Neural progenitor cell (in vitro differentiated cells): ENCODE measurements around the gene GPX5. TPM values are rescaled to one million over a fixed set of nuclear protein-coding genes. Genes with fewer than 3 reads are reported as not detected.

Experiments
- DNase-seq: peaks from one replicate; pipeline ENCODE4 v3.0.0-alpha.2; 2016; ENCODE audit warnings: low spot score
- H2AFZ ChIP-seq: fragments of 200-600 bp; sonication (generic); replicated peaks from 2 replicates; pipeline ENCODE4 v1.6.1; 2016; ENCODE audit warnings: antibody characterized with exemption
- H3F3A ChIP-seq: fragments of 200-600 bp; sonication (generic); 2 replicates; pipeline ENCODE4 v1.6.1; 2016; ENCODE audit warnings: antibody characterized with exemption, low read depth
- H3K27ac ChIP-seq: fragments of 200-600 bp; sonication (generic); 2 replicates; pipeline ENCODE4 v1.5.1; 2016; ENCODE audit warnings: mild to moderate bottlenecking
- H3K27me3 ChIP-seq: fragments of 200-600 bp; sonication (generic); 2 replicates; pipeline ENCODE4 v1.6.1; 2016; ENCODE audit warnings: mild to moderate bottlenecking, moderate library complexity
- H3K36me3 ChIP-seq: fragments of 200-600 bp; sonication (generic); 2 replicates; pipeline ENCODE4 v1.5.1; 2016
- H3K4me1 ChIP-seq: fragments of 200-600 bp; sonication (generic); 2 replicates; pipeline ENCODE4 v1.6.1; 2016; ENCODE audit warnings: mixed run types
- H3K4me2 ChIP-seq: fragments of 200-600 bp; sonication (generic); 2 replicates; pipeline ENCODE4 v1.6.1; 2016
- H3K4me3 ChIP-seq: fragments of 200-600 bp; sonication (generic); 2 replicates; pipeline ENCODE4 v1.5.1; 2016
- H3K79me2 ChIP-seq: fragments of 200-600 bp; sonication (generic); 2 replicates; pipeline ENCODE4 v1.6.1; 2016; ENCODE audit warnings: low read depth
- H3K9ac ChIP-seq: fragments of 200-600 bp; sonication (generic); 2 replicates; pipeline ENCODE4 v1.6.1; 2016
- H3K9me3 ChIP-seq: fragments of 200-600 bp; sonication (generic); 2 replicates; pipeline ENCODE4 v1.5.1; 2016; ENCODE audit warnings: low read depth
- H4K20me1 ChIP-seq: fragments of 200-600 bp; sonication (generic); 2 replicates; pipeline ENCODE4 v1.6.1; 2016; ENCODE audit warnings: low read depth
- H3K27ac Mint-ChIP-seq: 3 replicates; pipeline ENCODE4 v1.8.0; 2021; ENCODE audit warnings: mixed read lengths
- H3K27me3 Mint-ChIP-seq: 2 replicates; pipeline ENCODE4 v1.8.0; 2022; ENCODE audit warnings: low read depth, mild to moderate bottlenecking, inconsistent platforms, moderate library complexity, mixed read lengths; ENCODE audit not compliant: insufficient read depth
- H3K36me3 Mint-ChIP-seq: 3 replicates; pipeline ENCODE4 v1.8.0; 2021; ENCODE audit warnings: mixed read lengths
- H3K4me1 Mint-ChIP-seq: 3 replicates; pipeline ENCODE4 v1.8.0; 2021; ENCODE audit warnings: mixed read lengths
- H3K4me3 Mint-ChIP-seq: 3 replicates; pipeline ENCODE4 v1.8.0; 2021; ENCODE audit warnings: mild to moderate bottlenecking, moderate library complexity, mixed read lengths
- H3K9me3 Mint-ChIP-seq: 3 replicates; pipeline ENCODE4 v1.8.0; 2020; ENCODE audit warnings: mixed read lengths
- EZH2 ChIP-seq: fragments of 200-600 bp; sonication (generic); IDR thresholded peaks from 2 replicates; pipeline ENCODE4 v1.6.1; 2017; ENCODE audit warnings: antibody characterized with exemption, mild to moderate bottlenecking, moderate library complexity
- EZH2phosphoT487 ChIP-seq: fragments of 200-600 bp; sonication (generic); IDR thresholded peaks from 2 replicates; pipeline ENCODE4 v1.6.1; 2017; ENCODE audit warnings: antibody characterized with exemption
- total RNA-seq: library from RNA; depleted of rRNA; stranded (reverse); fragments of >200 nt; gene quantifications from 2 replicates; pipeline ENCODE4 v1.2.3, GENCODE V29; 2015; ENCODE audit warnings: low replicate concordance
- TF ChIP-seq, protein P1 (sequence below): fragments of 200-600 bp; sonication (generic); IDR thresholded peaks from 2 replicates; pipeline ENCODE4 v1.5.1; 2017; ENCODE audit warnings: antibody characterized with exemption, mild to moderate bottlenecking

The GPX5 gene
- total RNA-seq, 1 donor from 2014 or later: not detected

DNA sequence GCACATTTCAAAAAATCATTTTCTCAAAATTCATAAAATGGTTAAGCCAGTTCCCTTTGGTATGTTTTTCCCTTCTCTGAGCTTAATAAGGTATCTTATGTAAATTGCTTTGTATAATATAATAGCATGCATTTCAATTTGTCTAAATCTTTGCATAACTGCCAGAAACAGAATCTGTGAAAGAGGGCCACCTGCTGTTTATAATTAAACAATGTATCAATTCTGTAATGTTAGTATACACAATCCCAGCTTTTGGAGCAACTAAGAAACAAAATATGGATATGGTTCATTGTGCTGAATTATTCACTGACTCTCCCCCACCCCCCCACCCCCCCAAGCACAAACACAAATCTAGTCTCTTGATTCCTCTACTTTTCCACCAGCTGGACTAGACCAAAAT, 54.8 kb downstream of the GPX5 start:
- H3K36me3 ChIP-seq: no peaks in the 10 kb centered on the region
- no peaks in the 10 kb centered on the region for H4K20me1 ChIP-seq
- peaks cover 12% of the 10 kb centered on the region for H3K79me2 ChIP-seq
- H2AFZ ChIP-seq: no peak overlapping the region
- H3K27ac Mint-ChIP-seq: no peak overlapping the region
- H3K36me3 Mint-ChIP-seq: peaks cover 9% of the 10 kb centered on the region
- peaks cover 5% of the 10 kb centered on the region for H3K4me1 ChIP-seq
- no peaks in the 10 kb centered on the region for H3K9me3 Mint-ChIP-seq
- no peak overlapping the region for H3K27ac ChIP-seq
- no peak overlapping the region for H3K4me3 ChIP-seq
- no peak for DNase-seq
- no peak overlapping the region for H3K4me3 Mint-ChIP-seq
- no peak overlapping the region for H3K4me2 ChIP-seq
- TF ChIP-seq, protein P1, sequence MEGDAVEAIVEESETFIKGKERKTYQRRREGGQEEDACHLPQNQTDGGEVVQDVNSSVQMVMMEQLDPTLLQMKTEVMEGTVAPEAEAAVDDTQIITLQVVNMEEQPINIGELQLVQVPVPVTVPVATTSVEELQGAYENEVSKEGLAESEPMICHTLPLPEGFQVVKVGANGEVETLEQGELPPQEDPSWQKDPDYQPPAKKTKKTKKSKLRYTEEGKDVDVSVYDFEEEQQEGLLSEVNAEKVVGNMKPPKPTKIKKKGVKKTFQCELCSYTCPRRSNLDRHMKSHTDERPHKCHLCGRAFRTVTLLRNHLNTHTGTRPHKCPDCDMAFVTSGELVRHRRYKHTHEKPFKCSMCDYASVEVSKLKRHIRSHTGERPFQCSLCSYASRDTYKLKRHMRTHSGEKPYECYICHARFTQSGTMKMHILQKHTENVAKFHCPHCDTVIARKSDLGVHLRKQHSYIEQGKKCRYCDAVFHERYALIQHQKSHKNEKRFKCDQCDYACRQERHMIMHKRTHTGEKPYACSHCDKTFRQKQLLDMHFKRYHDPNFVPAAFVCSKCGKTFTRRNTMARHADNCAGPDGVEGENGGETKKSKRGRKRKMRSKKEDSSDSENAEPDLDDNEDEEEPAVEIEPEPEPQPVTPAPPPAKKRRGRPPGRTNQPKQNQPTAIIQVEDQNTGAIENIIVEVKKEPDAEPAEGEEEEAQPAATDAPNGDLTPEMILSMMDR: no peak
- no peak for TF ChIP-seq EZH2
- no peak for TF ChIP-seq EZH2phosphoT487
- H3K9me3 ChIP-seq: no peaks in the 10 kb centered on the region
- H3K9ac ChIP-seq: no peak overlapping the region
- no peaks in the 10 kb centered on the region for H3K27me3 ChIP-seq
- peaks cover 9% of the 10 kb centered on the region for H3K4me1 Mint-ChIP-seq
- no peaks in the 10 kb centered on the region for H3K27me3 Mint-ChIP-seq
- no peaks in the 10 kb centered on the region for H3F3A ChIP-seq

GRCh38 chr6:28583463-28583862, 57.8 kb downstream of the GPX5 start:
- TF ChIP-seq, protein P1: no peak
- TF ChIP-seq EZH2 (no peak), EZH2phosphoT487 (no peak)

More at GRCh38 chr6:28583463-28583862, 57.8 kb downstream of the GPX5 start:
- H3K36me3 Mint-ChIP-seq: no peaks in the 10 kb centered on the region
- H3K9me3 Mint-ChIP-seq: no peaks in the 10 kb centered on the region
- Histone ChIP-seq H3K27ac (no peak overlapping the region), H3K4me3 (no peak overlapping the region), H3K79me2 (peaks cover 26% of the 10 kb centered on the region), H3K4me1 (peaks cover 20% of the 10 kb centered on the region), H3K36me3 (no peaks in the 10 kb centered on the region), H2AFZ (no peak overlapping the region), H3K9me3 (no peaks in the 10 kb centered on the region), H3F3A (peaks cover 11% of the 10 kb centered on the region), H3K4me2 (no peak overlapping the region), H3K9ac (no peak overlapping the region), H4K20me1 (no peaks in the 10 kb centered on the region), H3K27me3 (no peaks in the 10 kb centered on the region)
- no peak overlapping the region for H3K27ac Mint-ChIP-seq
- H3K4me3 Mint-ChIP-seq: no peak overlapping the region
- H3K27me3 Mint-ChIP-seq: peaks cover 2% of the 10 kb centered on the region
- no peak for DNase-seq
- H3K4me1 Mint-ChIP-seq: peaks cover 32% of the 10 kb centered on the region

Other genes starting within 250 kb of the GPX5 start
- 13.6 and 13.8 TPM in 2 replicates for gene PGBD1, start 244.3 kb upstream of the GPX5 start, total RNA-seq
- 6.6 and 8.3 TPM in 2 replicates for gene ZSCAN31, start 189.7 kb upstream of the GPX5 start, total RNA-seq
- gene ZKSCAN3, start 175.9 kb upstream of the GPX5 start, total RNA-seq: 9.0 and 12.3 TPM in 2 replicates
- gene ZSCAN12, start 126.1 kb upstream of the GPX5 start, total RNA-seq: 15.1 and 20.7 TPM in 2 replicates
- gene ZSCAN23, start 82.4 kb upstream of the GPX5 start, total RNA-seq: 20.4 and 21.3 TPM in 2 replicates
- not detected in 2 replicates for gene GPX6, start 10.1 kb upstream of the GPX5 start, total RNA-seq